ENCODE measurements around the gene MS4A10.

DNA sequence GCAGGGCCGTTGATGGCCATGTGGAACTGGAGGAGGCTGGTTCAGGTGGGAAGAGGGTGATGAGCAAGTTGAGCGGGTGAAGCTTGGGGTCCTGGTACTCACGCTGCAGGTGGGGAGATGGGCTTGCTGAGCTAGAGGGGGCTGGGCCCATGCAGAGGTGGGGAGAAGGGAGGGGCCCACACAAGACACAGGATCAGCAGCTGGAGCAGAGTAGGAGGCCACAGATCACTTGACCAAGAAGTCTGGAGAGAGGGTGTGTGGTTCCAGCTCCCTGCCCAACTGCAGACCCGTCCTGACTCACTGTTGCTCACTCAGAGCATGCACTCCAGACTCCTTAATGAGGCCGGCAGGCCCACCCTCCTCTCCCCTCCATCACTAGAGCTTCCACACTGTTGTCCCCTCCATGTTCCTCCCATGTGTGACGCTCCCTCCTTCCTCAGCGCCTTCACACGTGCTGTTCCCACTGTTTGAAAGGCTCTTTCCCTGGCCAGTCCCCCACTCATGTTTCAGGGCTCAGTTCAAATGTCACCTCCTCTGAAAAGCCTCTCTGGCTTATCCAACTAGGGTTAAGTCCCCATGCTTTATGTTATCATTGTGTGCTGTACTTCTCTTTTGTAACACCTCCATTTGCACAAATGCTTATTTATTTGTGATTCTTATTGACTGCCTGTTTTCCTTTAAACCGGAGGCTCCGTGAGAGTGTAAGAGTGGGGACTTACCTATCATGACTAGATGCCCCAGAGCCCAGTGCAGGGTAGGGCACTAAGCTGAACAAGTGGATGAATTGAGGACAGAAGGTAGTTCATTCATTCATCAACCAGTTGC, 59.1 kb downstream of the MS4A10 start:
- no peak for TF ChIP-seq POLR2AphosphoS5 (IDR thresholded peaks at IDR 0.05)
- TF ChIP-seq, protein P1, sequence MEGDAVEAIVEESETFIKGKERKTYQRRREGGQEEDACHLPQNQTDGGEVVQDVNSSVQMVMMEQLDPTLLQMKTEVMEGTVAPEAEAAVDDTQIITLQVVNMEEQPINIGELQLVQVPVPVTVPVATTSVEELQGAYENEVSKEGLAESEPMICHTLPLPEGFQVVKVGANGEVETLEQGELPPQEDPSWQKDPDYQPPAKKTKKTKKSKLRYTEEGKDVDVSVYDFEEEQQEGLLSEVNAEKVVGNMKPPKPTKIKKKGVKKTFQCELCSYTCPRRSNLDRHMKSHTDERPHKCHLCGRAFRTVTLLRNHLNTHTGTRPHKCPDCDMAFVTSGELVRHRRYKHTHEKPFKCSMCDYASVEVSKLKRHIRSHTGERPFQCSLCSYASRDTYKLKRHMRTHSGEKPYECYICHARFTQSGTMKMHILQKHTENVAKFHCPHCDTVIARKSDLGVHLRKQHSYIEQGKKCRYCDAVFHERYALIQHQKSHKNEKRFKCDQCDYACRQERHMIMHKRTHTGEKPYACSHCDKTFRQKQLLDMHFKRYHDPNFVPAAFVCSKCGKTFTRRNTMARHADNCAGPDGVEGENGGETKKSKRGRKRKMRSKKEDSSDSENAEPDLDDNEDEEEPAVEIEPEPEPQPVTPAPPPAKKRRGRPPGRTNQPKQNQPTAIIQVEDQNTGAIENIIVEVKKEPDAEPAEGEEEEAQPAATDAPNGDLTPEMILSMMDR (IDR thresholded peaks at IDR 0.05), result no peak

Measured in sigmoid colon (tissue), 4 donors.